HG03378 (cell line): ENCODE results near the gene HEBP2.
A peak's percentile ranks its signal among the peaks of the same experiment; 100 is the strongest.

ENCODE experiments used
- ATAC-seq: cut with Tn5 transposase; IDR thresholded peaks from one replicate; pipeline ENCODE4 v1.9.1; 2021; ENCODE audit warnings: mild to moderate bottlenecking, moderate library complexity; ENCODE audit not compliant: unreplicated experiment

HEBP2 gene

GRCh38 chr6:138451043-138451442 is 47.0 kb downstream of the HEBP2 start:
- no peak for ATAC-seq

GRCh38 chr6:138454981-138455706 is 51.1 kb downstream of the HEBP2 start:
- ATAC-seq = no peak

- peak; percentile 98 for ATAC-seq
Measured at GRCh38 chr6:138455746-138456400, 51.9 kb downstream of the HEBP2 start.

GRCh38 chr6:138456401-138456790 is 52.4 kb downstream of the HEBP2 start:
- no peak for ATAC-seq

GRCh38 chr6:138461647-138462046 is 57.6 kb downstream of the HEBP2 start:
- no peak for ATAC-seq

- no peak for ATAC-seq
Measured at GRCh38 chr6:138464085-138464484, 60.1 kb downstream of the HEBP2 start.

GRCh38 chr6:138465007-138465645 is 61.1 kb downstream of the HEBP2 start:
- no peak for ATAC-seq

GRCh38 chr6:138467901-138468300 is 63.9 kb downstream of the HEBP2 start:
- no peak for ATAC-seq

GRCh38 chr6:138468320-138469015 is 64.4 kb downstream of the HEBP2 start:
- ATAC-seq = no peak
